HepG2 (cell line): Measurements from ENCODE around the gene LITAF. TPM values are rescaled to one million over a fixed set of nuclear protein-coding genes. Genes with fewer than 3 reads are reported as not detected.
A peak's percentile ranks its signal among the peaks of the same experiment; 100 is the strongest.

Experiments used
- ATAC-seq: fragments of 200-7000 bp; cut with Tn5 transposase; 3 replicates; pipeline ENCODE4 v1.9.1; 2020; ENCODE audit warnings: mild to moderate bottlenecking, moderate library complexity
- BruUV-seq: library from RNA; stranded (reverse); fragments of 400-500 nt; replicated peaks from 2 replicates; lab custom pipeline; 2021; lab: Mats Ljungman, UMichigan
- CTCF ChIA-PET: fragments of 300-600 bp; formaldehyde crosslinking; extraction: SDS; loops from one replicate; lab custom pipeline; 2021; ENCODE audit warnings: low total read pairs, inconsistent platforms, low intra/inter-chr PET ratio; lab: Yijun Ruan, JAX
- POLR2A ChIA-PET: fragments of 350-600 bp; sonication (Branson Sonifier 250); formaldehyde crosslinking; loops from one replicate; lab custom pipeline; 2020; ENCODE audit warnings: antibody characterized with exemption, inconsistent platforms; lab: Yijun Ruan, JAX
- DNase-seq: peaks from one replicate; pipeline ENCODE4 v3.0.0-alpha.2; 2015; ENCODE audit warnings: low spot score
- FAIRE-seq: peaks from 3 replicates; lab custom pipeline; 2011; peaks lifted over from hg19 to GRCh38; lab: Jason Lieb, UNC
- H2AFZ ChIP-seq: one replicate; pipeline ENCODE4 v1.6.1; 2011; ENCODE audit warnings: low read length, inconsistent platforms
- H3K27ac ChIP-seq: fragments of 300-600 bp; 3 replicates; pipeline ENCODE4 v1.8.0; 2011; ENCODE audit warnings: mixed run types, mild to moderate bottlenecking, mixed read lengths, low read length, inconsistent platforms; ENCODE audit not compliant: insufficient read depth; ENCODE audit errors: extremely low read length
- H3K27me3 ChIP-seq, 2 experiments: fragments of 200-600 bp in 1 of 2; 2 replicates in 1 of 2; 3 replicates in 1 of 2; pipeline versions ENCODE4 v1.6.0 to v1.8.0; 2011; ENCODE audit warnings: low read length in 2 of 2, mild to moderate bottlenecking in 2 of 2, moderate library complexity in 2 of 2, inconsistent platforms in 1 of 2; ENCODE audit not compliant: insufficient read depth in 2 of 2, control insufficient read depth in 1 of 2
- H3K36me3 ChIP-seq, 2 experiments: fragments of 200-600 bp in 1 of 2; replicated peaks in 1 of 2; 2 replicates in 1 of 2; 3 replicates in 1 of 2; pipeline versions ENCODE4 v1.5.1 to v1.8.0; 2011; ENCODE audit warnings: low read length in 2 of 2, inconsistent platforms in 1 of 2; ENCODE audit not compliant: insufficient read depth in 2 of 2, control insufficient read depth in 1 of 2
- H3K4me1 ChIP-seq: 2 replicates; pipeline ENCODE4 v1.5.1; 2012; ENCODE audit warnings: low read length, inconsistent platforms; ENCODE audit not compliant: insufficient read depth
- H3K4me2 ChIP-seq: 2 replicates; pipeline ENCODE4 v1.6.0; 2011; ENCODE audit warnings: low read depth, low read length, inconsistent platforms
- H3K4me3 ChIP-seq, 3 experiments: fragments of 200-600 bp in 1 of 3; sonication (generic), shearing (Covaris generic) in 1 of 3; replicated peaks in 1 of 3; 2 replicates each; pipeline ENCODE4 v1.5.1; 2011 to 2016; ENCODE audit warnings: low read length in 3 of 3, inconsistent platforms in 2 of 3, low read depth in 2 of 3, mild to moderate bottlenecking in 2 of 3, control low read depth in 1 of 3, mixed read lengths in 1 of 3; ENCODE audit not compliant: insufficient read depth in 1 of 3
- H3K79me2 ChIP-seq: one replicate; pipeline ENCODE4 v1.6.1; 2011; ENCODE audit warnings: low read length, inconsistent platforms; ENCODE audit not compliant: insufficient read depth
- H3K9ac ChIP-seq: 2 replicates; pipeline ENCODE4 v1.6.0; 2011; ENCODE audit warnings: mild to moderate bottlenecking, low read depth, low read length, inconsistent platforms; ENCODE audit not compliant: insufficient read depth
- H3K9me3 ChIP-seq: 2 replicates; pipeline ENCODE4 v1.5.1; 2012; ENCODE audit warnings: mild to moderate bottlenecking, low read length
- H4K20me1 ChIP-seq: 2 replicates; pipeline ENCODE4 v1.6.0; 2011; ENCODE audit warnings: inconsistent platforms, mild to moderate bottlenecking, low read length, moderate library complexity; ENCODE audit not compliant: insufficient read depth
- BORCS8-MEF2B ChIP-seq: sonication (generic); formaldehyde crosslinking; IDR thresholded peaks from 2 replicates; pipeline ENCODE4 v1.8.0; 2022; ENCODE audit warnings: mild to moderate bottlenecking, missing genetic modification reagents
- HDAC6 ChIP-seq: fragments of 200-600 bp; sonication (generic); IDR thresholded peaks from 2 replicates; pipeline ENCODE4 v1.7.0; 2017; ENCODE audit warnings: mild to moderate bottlenecking, antibody characterized with exemption, low read length, low read depth
- HNRNPUL1 ChIP-seq: fragments of 200-400 bp; formaldehyde crosslinking; IDR thresholded peaks from 2 replicates; pipeline ENCODE4 v1.6.1; 2017; ENCODE audit warnings: low read depth, mild to moderate bottlenecking, low read length, moderate library complexity
- MZF1 ChIP-seq: sonication (generic); formaldehyde crosslinking; IDR thresholded peaks from 2 replicates; pipeline ENCODE4 v1.8.1; 2023; ENCODE audit warnings: mild to moderate bottlenecking, missing genetic modification reagents, borderline replicate concordance
- NFIB ChIP-seq: sonication (generic); formaldehyde crosslinking; IDR thresholded peaks from 2 replicates; pipeline ENCODE4 v1.9.0; 2021; ENCODE audit warnings: missing genetic modification reagents, mild to moderate bottlenecking, borderline replicate concordance
- PRDM4 ChIP-seq: sonication (generic); formaldehyde crosslinking; IDR thresholded peaks from 2 replicates; pipeline ENCODE4 v1.9.0; 2021; ENCODE audit warnings: missing genetic modification reagents, borderline replicate concordance
- RBAK ChIP-seq: sonication (generic); formaldehyde crosslinking; IDR thresholded peaks from 2 replicates; pipeline ENCODE4 v1.5.1; 2020; ENCODE audit warnings: mild to moderate bottlenecking, missing genetic modification reagents
- SKI ChIP-seq: fragments of 450-650 bp; IDR thresholded peaks from one replicate; pipeline ENCODE4 v1.6.1; 2018; ENCODE audit warnings: mild to moderate bottlenecking; ENCODE audit not compliant: partially characterized antibody
- SP4 ChIP-seq: sonication (generic); formaldehyde crosslinking; IDR thresholded peaks from 2 replicates; pipeline ENCODE4 v1.8.1; 2023; ENCODE audit warnings: mild to moderate bottlenecking, missing genetic modification reagents
- ZMYM2 ChIP-seq: sonication (generic); formaldehyde crosslinking; IDR thresholded peaks from 2 replicates; pipeline ENCODE4 v1.8.0; 2022; ENCODE audit warnings: mild to moderate bottlenecking, missing genetic modification reagents
- ZNF124 ChIP-seq: sonication (generic); formaldehyde crosslinking; IDR thresholded peaks from 2 replicates; pipeline ENCODE4 v1.4.0; 2020; ENCODE audit warnings: missing genetic modification reagents
- ZNF253 ChIP-seq: sonication (generic); formaldehyde crosslinking; IDR thresholded peaks from 2 replicates; pipeline ENCODE4 v1.8.0; 2022; ENCODE audit warnings: mild to moderate bottlenecking, missing genetic modification reagents, borderline replicate concordance
- ZNF430 ChIP-seq: sonication (generic); formaldehyde crosslinking; IDR thresholded peaks from 2 replicates; pipeline ENCODE4 v1.9.0; 2021; ENCODE audit warnings: mild to moderate bottlenecking, missing genetic modification reagents
- ZNF431 ChIP-seq: sonication (generic); formaldehyde crosslinking; IDR thresholded peaks from 2 replicates; pipeline ENCODE4 v1.9.0; 2022; ENCODE audit warnings: missing genetic modification reagents, low read depth, mild to moderate bottlenecking, borderline replicate concordance
- WGBS: methylation state at CpG from one replicate; pipeline ENCODE4 v1.1.6; 2017; ENCODE audit warnings: low lambda C conversion rate; 5-methylcytosine and 5-hydroxymethylcytosine counted together
- in situ Hi-C: cut with HindIII; loops from 2 replicates; pipeline ENCODE4 v1.10.0; 2017; ENCODE audit warnings: low pct_unique_long_range_greater_than_20kb; ENCODE audit not compliant: extremely low pct_ligation_motif_present
- intact Hi-C: fragments of 100-400 bp; cut with micrococcal nuclease; formaldehyde crosslinking; loops from one replicate; pipeline ENCODE4 v1.10.0; 2022; ENCODE audit not compliant: unreplicated experiment
- polyA plus RNA-seq, 8 experiments: library from polyadenylated mRNA; depleted of rRNA in 3 of 8; stranded (reverse) in 7 of 8; unstranded in 1 of 8; fragments of >200 nt; fragmentation: Illumina TruSeq in 4 of 8; extraction: Trizol in 4 of 8; gene quantifications; 2 replicates each; pipeline versions ENCODE4 v1.2.1 to v1.2.3, GENCODE V29; 2011 to 2016; ENCODE audit warnings: low read depth in 4 of 8, missing spikeins in 1 of 8, mixed read lengths in 1 of 8; ENCODE audit not compliant: insufficient read depth in 1 of 8
- total RNA-seq, 5 experiments: library from RNA; depleted of rRNA; stranded (reverse); fragments of >200 nt; fragmentation: Illumina TruSeq; extraction: Trizol; gene quantifications; 2 replicates each; pipeline ENCODE4 v1.2.3, GENCODE V29; 2016; ENCODE audit warnings: low read depth in 1 of 5
- TF ChIP-seq, protein P1 (sequence below): sonication (generic); formaldehyde crosslinking; IDR thresholded peaks from 2 replicates; pipeline ENCODE4 v1.8.0; 2022; ENCODE audit warnings: mild to moderate bottlenecking, missing genetic modification reagents, moderate library complexity

The LITAF gene
- total and polyA plus RNA-seq, 2 of the 13 experiments (the other 11 are each of a cell fraction or from before 2014, with no cell fraction given) = 80.1 to 141 TPM

DNA sequence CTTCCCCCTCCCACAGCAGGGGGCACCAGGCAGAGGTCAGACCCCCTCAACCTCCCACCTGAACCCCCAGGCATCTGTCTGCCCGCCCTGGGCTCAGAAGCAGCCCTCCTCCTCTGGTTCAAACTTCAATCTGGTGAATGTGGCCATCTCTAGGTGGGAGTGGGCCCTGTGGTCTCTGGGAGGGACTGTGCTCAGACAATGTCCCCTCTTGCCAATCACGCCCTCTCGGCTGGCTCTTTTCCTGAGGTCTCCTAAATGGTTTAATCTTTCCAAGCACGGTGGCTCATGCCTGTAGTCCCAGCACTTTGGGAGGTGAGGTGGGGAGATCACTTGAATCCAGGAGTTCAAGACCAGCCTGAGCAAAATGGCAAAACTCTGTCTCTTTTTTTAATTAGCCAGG is 15.2 kb downstream of the LITAF start:
- H3K27ac ChIP-seq = no peak overlapping the region
- no peak for DNase-seq
- peaks cover 85% of the 10 kb centered on the region for H3K79me2 ChIP-seq
- H3K27me3 ChIP-seq = no peaks in the 10 kb centered on the region
- BruUV-seq = no TSS peak
- no peak overlapping the region for H3K4me2 ChIP-seq
- ChIA-PET POLR2A (no interaction called here), CTCF (no interaction called here)
- in situ Hi-C loops (no loop called here), intact Hi-C loops (no loop called here)
- no peak overlapping the region for H3K9ac ChIP-seq
- peaks cover 71% of the 10 kb centered on the region for H3K4me1 ChIP-seq
- H4K20me1 ChIP-seq = peaks cover 18% of the 10 kb centered on the region; the same call in 1 of the 2 replicates
- no peak for TF ChIP-seq HDAC6
- no peak for TF ChIP-seq SP4 (CRISPR knock-in tag)
- no peak for TF ChIP-seq PRDM4 (CRISPR knock-in tag)
- TF ChIP-seq MZF1 (CRISPR knock-in tag) = no peak
- TF ChIP-seq HNRNPUL1 = no peak
- TF ChIP-seq ZNF253 (CRISPR knock-in tag) = no peak
- TF ChIP-seq, protein P1, sequence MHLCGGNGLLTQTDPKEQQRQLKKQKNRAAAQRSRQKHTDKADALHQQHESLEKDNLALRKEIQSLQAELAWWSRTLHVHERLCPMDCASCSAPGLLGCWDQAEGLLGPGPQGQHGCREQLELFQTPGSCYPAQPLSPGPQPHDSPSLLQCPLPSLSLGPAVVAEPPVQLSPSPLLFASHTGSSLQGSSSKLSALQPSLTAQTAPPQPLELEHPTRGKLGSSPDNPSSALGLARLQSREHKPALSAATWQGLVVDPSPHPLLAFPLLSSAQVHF (CRISPR knock-in tag) = no peak
- no peak for TF ChIP-seq ZNF431
- no peak for TF ChIP-seq SKI
- TF ChIP-seq BORCS8-MEF2B (CRISPR knock-in tag) = no peak
- TF ChIP-seq RBAK = no peak
- TF ChIP-seq ZMYM2 = 0 out of 2 replicates have a peak, but pooled peaks have one; percentile 64
- TF ChIP-seq NFIB (CRISPR knock-in tag) = 0 out of 2 replicates have a peak, but pooled peaks have one; percentile 55
- 0 out of 2 replicates have a peak, but pooled peaks have one; percentile 29 for TF ChIP-seq ZNF430 (CRISPR knock-in tag)
- TF ChIP-seq ZNF124 = no peak
- H3K36me3 ChIP-seq = peaks cover 0 to 5% of the 10 kb centered on the region in 2 experiments; a peak in 4 of 5 replicates
- H2AFZ ChIP-seq = no peak overlapping the region
- no peak for ATAC-seq
- 92% methylated on average over 4 of the region's 4 CpGs for WGBS
- no peak for FAIRE-seq
- H3K9me3 ChIP-seq = no peaks in the 10 kb centered on the region
- no peak overlapping the region for H3K4me3 ChIP-seq
